Esophagus muscularis mucosa (tissue), 4 donors: ENCODE measurements around the gene CMTM7.

Experiments
- EP300 ChIP-seq: sonication (generic); formaldehyde crosslinking; IDR thresholded peaks from one replicate; pipeline ENCODE4 v1.6.1; 2017; ENCODE audit warnings: antibody characterized with exemption
- POLR2A ChIP-seq: fragments of 450-650 bp; IDR thresholded peaks from one replicate; pipeline ENCODE4 v1.6.1; 2017; ENCODE audit warnings: antibody characterized with exemption, moderate library complexity, mild to moderate bottlenecking, low read depth
- POLR2AphosphoS5 ChIP-seq, 2 donors: sonication (generic); formaldehyde crosslinking; IDR thresholded peaks; one replicate each; pipeline ENCODE4 v1.6.1; 2017; ENCODE audit warnings: antibody characterized with exemption in 2 of 2
- TF ChIP-seq, protein P1 (sequence below), 3 experiments: fragments of 200-600 bp in 2 of 3; fragments of 450-650 bp in 1 of 3; sonication (generic) in 2 of 3; IDR thresholded peaks; one replicate each; pipeline ENCODE4 v1.5.1; 2017 to 2019; ENCODE audit warnings: antibody characterized with exemption in 3 of 3, mild to moderate bottlenecking in 2 of 3, moderate library complexity in 1 of 3

DNA sequence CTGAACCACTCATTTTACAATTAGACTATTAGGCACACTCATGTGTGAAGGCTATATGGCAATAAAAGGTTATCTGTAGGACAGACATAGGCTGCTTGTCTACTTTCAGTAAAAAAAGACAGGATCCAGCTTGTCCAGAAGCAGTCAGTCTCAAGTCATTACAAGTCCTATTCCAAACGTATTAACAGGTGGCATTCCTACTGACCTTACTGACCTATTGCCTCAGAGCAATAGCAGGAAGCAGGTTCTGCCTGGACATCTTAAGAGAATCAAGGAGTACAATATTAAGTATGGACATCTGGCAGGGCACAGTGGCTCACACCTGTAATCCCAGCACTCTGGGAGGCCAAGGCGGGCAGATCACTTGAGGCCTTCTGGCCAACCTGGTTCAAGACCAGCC is 104.0 kb downstream of the CMTM7 start:
- TF ChIP-seq, protein P1, sequence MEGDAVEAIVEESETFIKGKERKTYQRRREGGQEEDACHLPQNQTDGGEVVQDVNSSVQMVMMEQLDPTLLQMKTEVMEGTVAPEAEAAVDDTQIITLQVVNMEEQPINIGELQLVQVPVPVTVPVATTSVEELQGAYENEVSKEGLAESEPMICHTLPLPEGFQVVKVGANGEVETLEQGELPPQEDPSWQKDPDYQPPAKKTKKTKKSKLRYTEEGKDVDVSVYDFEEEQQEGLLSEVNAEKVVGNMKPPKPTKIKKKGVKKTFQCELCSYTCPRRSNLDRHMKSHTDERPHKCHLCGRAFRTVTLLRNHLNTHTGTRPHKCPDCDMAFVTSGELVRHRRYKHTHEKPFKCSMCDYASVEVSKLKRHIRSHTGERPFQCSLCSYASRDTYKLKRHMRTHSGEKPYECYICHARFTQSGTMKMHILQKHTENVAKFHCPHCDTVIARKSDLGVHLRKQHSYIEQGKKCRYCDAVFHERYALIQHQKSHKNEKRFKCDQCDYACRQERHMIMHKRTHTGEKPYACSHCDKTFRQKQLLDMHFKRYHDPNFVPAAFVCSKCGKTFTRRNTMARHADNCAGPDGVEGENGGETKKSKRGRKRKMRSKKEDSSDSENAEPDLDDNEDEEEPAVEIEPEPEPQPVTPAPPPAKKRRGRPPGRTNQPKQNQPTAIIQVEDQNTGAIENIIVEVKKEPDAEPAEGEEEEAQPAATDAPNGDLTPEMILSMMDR (IDR thresholded peaks at IDR 0.05), result no peak
- no peak for TF ChIP-seq POLR2A
- TF ChIP-seq EP300, result no peak
- no peak for TF ChIP-seq POLR2AphosphoS5 (IDR thresholded peaks at IDR 0.05)
